BJ (cell line): ENCODE data around the gene OBP2A. TPM values are rescaled to one million over a fixed set of nuclear protein-coding genes. Genes with fewer than 3 reads are reported as not detected.

Experiments used
- CTCF ChIA-PET: fragments of 350-600 bp; formaldehyde crosslinking; extraction: SDS; loops from one replicate; lab custom pipeline; 2021; ENCODE audit warnings: antibody characterized with exemption, inconsistent platforms; lab: Yijun Ruan, JAX
- POLR2A ChIA-PET: fragments of 300-600 bp; sonication (Branson Sonifier 250); formaldehyde crosslinking; extraction: SDS; loops from one replicate; lab custom pipeline; 2021; ENCODE audit warnings: antibody characterized with exemption; lab: Charles Lee
- DNase-seq: peaks from one replicate; pipeline ENCODE4 v3.0.0-alpha.2; 2011; ENCODE audit warnings: low read depth
- H3K27me3 ChIP-seq: 2 replicates; pipeline ENCODE4 v1.6.0; 2011; ENCODE audit warnings: low read length; ENCODE audit not compliant: control insufficient read depth, insufficient read depth
- H3K36me3 ChIP-seq: 2 replicates; pipeline ENCODE4 v1.5.1; 2011; ENCODE audit warnings: low read length; ENCODE audit not compliant: control insufficient read depth, insufficient read depth
- H3K4me3 ChIP-seq: 2 replicates; pipeline ENCODE4 v1.5.1; 2011; ENCODE audit warnings: low read depth, mild to moderate bottlenecking, control low read depth, low read length
- CTCF ChIP-seq: IDR thresholded peaks from 2 replicates; pipeline ENCODE4 v1.5.1; 2011; ENCODE audit warnings: low read depth, mild to moderate bottlenecking, control low read depth, inconsistent platforms, low read length, moderate library complexity; ENCODE audit not compliant: insufficient read depth
- polyA plus RNA-seq: library from polyadenylated mRNA; depleted of rRNA; stranded (reverse); fragments of >200 nt; gene quantifications from 2 replicates; pipeline ENCODE4 v1.2.3, GENCODE V29; 2011

Gene OBP2A
- polyA plus RNA-seq, 1 experiment, result not detected

- no peak for TF ChIP-seq CTCF
- Histone ChIP-seq H3K27me3 (no peaks in the 10 kb centered on the region), H3K4me3 (no peak overlapping the region), H3K36me3 (no peaks in the 10 kb centered on the region)
- POLR2A ChIA-PET, result no interaction called here
- no peak for DNase-seq
- CTCF ChIA-PET, result no interaction called here
These were observed 41.7 kb downstream of the OBP2A start for GRCh38 chr9:135587658-135588057.

DNA sequence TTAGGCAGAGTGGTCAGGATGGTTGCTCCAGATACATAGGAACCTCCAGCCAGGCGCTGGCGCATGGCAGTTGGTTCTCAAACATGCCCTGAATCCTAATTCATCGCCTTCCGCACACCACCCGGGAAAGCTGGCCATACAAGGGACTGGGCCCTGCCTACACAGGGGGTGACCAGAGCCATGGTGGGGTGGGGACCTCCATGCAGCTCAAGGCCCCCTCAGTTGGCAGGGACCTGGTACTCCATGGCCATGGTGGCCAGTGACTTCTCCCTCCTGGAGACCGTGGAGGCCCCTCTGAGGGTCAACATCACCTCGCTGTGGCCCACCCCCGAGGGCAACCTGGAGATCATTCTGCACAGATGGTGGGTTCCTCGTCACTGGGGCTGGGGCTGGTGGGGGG is 42.4 kb downstream of the OBP2A start:
- POLR2A ChIA-PET, result no interaction called here
- Histone ChIP-seq H3K4me3 (no peak overlapping the region), H3K36me3 (no peaks in the 10 kb centered on the region), H3K27me3 (no peaks in the 10 kb centered on the region)
- no peak for DNase-seq
- CTCF ChIA-PET, result no interaction called here
- TF ChIP-seq CTCF, result no peak

DNA sequence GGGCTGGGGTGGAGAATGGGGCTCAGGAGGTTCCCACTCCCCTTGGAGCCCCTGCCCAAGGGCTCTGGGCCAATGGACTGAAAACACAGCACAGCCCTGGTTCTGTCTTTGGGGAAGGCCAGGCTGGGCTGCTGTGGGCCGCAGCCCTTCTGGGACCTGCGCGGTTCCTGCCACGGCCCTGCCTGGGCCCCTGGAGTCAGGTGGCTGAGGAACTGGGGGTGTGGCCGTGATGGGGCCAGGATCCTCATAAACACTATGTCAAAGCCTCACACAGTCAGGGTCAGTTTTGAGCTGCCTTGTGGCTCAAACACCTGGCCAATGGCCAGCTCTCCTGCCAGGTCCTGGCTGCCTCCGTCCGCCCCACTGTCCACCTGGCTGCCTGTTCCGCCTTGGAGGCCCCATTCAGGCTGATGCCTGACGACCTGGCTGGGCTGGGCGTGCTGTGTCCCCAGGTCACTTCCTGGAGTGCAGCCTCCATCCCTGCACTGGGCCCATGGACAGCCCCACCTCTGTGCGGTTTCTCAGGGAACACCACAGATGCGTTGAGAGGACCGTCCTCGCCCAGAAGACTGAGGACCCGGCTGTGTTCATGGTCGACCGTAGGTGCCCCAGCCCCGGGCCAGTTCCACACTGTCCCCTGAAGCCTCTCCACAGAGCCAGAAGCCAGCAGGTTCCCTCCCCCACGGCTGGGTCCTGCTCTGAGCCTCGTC is 43.1 kb downstream of the OBP2A start:
- DNase-seq, result no peak
- ChIA-PET CTCF (interaction anchor here (1.1 to 3.2 kb wide), 2 partner anchors 12 to 14 kb away, joined by 3 to 11 read pairs; no protein-coding TSS in a partner anchor), POLR2A (no interaction called here)

GRCh38 chr9:135589596-135590485 is 43.9 kb downstream of the OBP2A start:
- DNase-seq, result no peak
- no peak for TF ChIP-seq CTCF
- Histone ChIP-seq H3K36me3 (no peaks in the 10 kb centered on the region), H3K27me3 (no peaks in the 10 kb centered on the region), H3K4me3 (no peak overlapping the region)
- ChIA-PET POLR2A (no interaction called here), CTCF (interaction anchor here (1.0 to 3.2 kb wide), 3 partner anchors 11 to 16 kb away, joined by 3 to 11 read pairs (median 3); no protein-coding TSS in a partner anchor)

More for the DNA sequence above, 43.1 kb downstream of the OBP2A start:
- no peaks in the 10 kb centered on the region for H3K36me3 ChIP-seq
- no peaks in the 10 kb centered on the region for H3K27me3 ChIP-seq
- no peak for TF ChIP-seq CTCF
- no peak overlapping the region for H3K4me3 ChIP-seq

- H3K27me3 ChIP-seq, result no peaks in the 10 kb centered on the region
- DNase-seq, result no peak
These were observed 44.7 kb downstream of the OBP2A start for GRCh38 chr9:135590486-135591079.

More at GRCh38 chr9:135590486-135591079, 44.7 kb downstream of the OBP2A start:
- no peak for TF ChIP-seq CTCF
- H3K4me3 ChIP-seq, result no peak overlapping the region
- POLR2A ChIA-PET, result no interaction called here
- CTCF ChIA-PET, result interaction anchor here (1.0 to 3.2 kb wide), 2 partner anchors 11 to 16 kb away, joined by 3 to 11 read pairs; no protein-coding TSS in a partner anchor
- H3K36me3 ChIP-seq, result no peaks in the 10 kb centered on the region
